Ectodermal cell (in vitro differentiated cells): ENCODE results near the gene PCSK4.
A peak's percentile ranks its signal among the peaks of the same experiment; 100 is the strongest.
"Not testable (repeated sequence)": the region's sequence is repeated elsewhere in the genome, so short reads cannot be mapped to it uniquely, and the experiment has no call there.

Experiments used
- H3K27ac ChIP-seq: 2 replicates; pipeline ENCODE4 v1.7.0; 2013; ENCODE audit warnings: mild to moderate bottlenecking, low read depth, low read length; ENCODE audit not compliant: insufficient read depth, poor library complexity, severe bottlenecking
- H3K27me3 ChIP-seq: 2 replicates; pipeline ENCODE4 v1.7.0; 2013; ENCODE audit warnings: mild to moderate bottlenecking, low read length; ENCODE audit not compliant: insufficient read depth, control insufficient read depth, poor library complexity, severe bottlenecking
- H3K36me3 ChIP-seq: one replicate; pipeline ENCODE4 v1.7.0; 2013; ENCODE audit warnings: low read length; ENCODE audit not compliant: control insufficient read depth, insufficient read depth
- H3K4me1 ChIP-seq: one replicate; pipeline ENCODE4 v1.7.0; 2013; ENCODE audit warnings: low read length; ENCODE audit not compliant: control insufficient read depth, insufficient read depth
- H3K4me3 ChIP-seq: 2 replicates; pipeline ENCODE4 v1.7.0; 2013; ENCODE audit warnings: low read depth, low read length, control low read depth; ENCODE audit not compliant: insufficient read depth
- H3K9me3 ChIP-seq: 2 replicates; pipeline ENCODE4 v1.7.0; 2013; ENCODE audit warnings: mild to moderate bottlenecking, low read length, moderate library complexity; ENCODE audit not compliant: control insufficient read depth
- WGBS, 2 experiments: methylation state at CpG; one replicate each; pipeline ENCODE4 v1.1.7; 2013; ENCODE audit warnings: missing lambda C conversion rate in 2 of 2; 5-methylcytosine and 5-hydroxymethylcytosine counted together

Gene PCSK4

GRCh38 chr19:1477056-1477455 is 13.1 kb downstream of the PCSK4 start:
- H3K4me3 ChIP-seq, H3K36me3 ChIP-seq, H3K4me1 ChIP-seq, H3K27ac ChIP-seq, H3K9me3 ChIP-seq: not testable (repeated sequence)
- peaks cover 20% of the 10 kb centered on the region for H3K27me3 ChIP-seq
- WGBS, 2 experiments, result 95 to 97% methylated on average over 9 of the region's 9 CpGs

DNA sequence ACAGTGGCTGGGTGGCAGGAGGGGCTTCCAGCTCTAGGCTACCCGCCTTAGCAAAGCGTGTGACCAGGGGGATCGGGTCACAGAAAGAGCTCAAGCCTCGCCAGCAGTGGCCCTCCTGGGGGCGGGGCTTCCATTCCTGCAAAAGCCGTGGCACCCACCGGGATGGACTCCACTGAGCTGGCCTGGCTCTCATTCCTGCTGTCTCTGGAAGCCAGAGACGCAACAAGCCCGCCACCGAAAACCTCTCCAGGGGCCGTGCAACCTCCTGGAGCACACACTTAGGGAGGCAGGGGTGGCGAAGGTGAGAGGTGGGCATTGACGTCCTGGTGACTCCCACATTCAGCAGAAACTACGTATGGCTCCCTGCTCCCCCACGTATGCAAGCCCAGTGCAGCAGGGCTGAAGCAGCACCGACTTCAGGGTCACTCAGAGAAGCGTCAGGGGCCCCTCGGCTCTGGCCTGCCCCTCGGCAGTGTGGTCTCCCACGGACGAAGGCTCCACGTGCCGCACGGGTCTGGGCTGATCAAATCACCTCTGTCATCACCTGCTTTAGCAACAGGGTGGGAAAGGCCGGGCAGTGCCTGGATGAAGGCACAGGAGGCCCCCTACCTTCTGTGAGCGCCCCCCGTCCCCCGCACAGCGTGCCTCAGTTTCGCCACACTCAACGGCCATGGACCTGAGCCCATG is 14.3 kb downstream of the PCSK4 start:
- H3K27me3 ChIP-seq, result peaks cover 32% of the 10 kb centered on the region
- no peak overlapping the region for H3K4me3 ChIP-seq
- WGBS, 2 experiments, result 93 to 95% methylated on average over 31 of the region's 31 CpGs
- peaks cover 7% of the 10 kb centered on the region for H3K4me1 ChIP-seq
- H3K27ac ChIP-seq, result no peak overlapping the region
- no peaks in the 10 kb centered on the region for H3K36me3 ChIP-seq
- no peaks in the 10 kb centered on the region for H3K9me3 ChIP-seq

- peaks cover 42% of the 10 kb centered on the region for H3K27me3 ChIP-seq
- H3K4me1 ChIP-seq, result peaks cover 12% of the 10 kb centered on the region
- no peaks in the 10 kb centered on the region for H3K36me3 ChIP-seq
- no peak overlapping the region for H3K27ac ChIP-seq
- H3K4me3 ChIP-seq, result no peak overlapping the region
- H3K9me3 ChIP-seq, result no peaks in the 10 kb centered on the region
- WGBS, 2 experiments, result 94% methylated on average over 26 of the region's 26 CpGs
Measured at GRCh38 chr19:1474765-1475351, 15.3 kb downstream of the PCSK4 start.

DNA sequence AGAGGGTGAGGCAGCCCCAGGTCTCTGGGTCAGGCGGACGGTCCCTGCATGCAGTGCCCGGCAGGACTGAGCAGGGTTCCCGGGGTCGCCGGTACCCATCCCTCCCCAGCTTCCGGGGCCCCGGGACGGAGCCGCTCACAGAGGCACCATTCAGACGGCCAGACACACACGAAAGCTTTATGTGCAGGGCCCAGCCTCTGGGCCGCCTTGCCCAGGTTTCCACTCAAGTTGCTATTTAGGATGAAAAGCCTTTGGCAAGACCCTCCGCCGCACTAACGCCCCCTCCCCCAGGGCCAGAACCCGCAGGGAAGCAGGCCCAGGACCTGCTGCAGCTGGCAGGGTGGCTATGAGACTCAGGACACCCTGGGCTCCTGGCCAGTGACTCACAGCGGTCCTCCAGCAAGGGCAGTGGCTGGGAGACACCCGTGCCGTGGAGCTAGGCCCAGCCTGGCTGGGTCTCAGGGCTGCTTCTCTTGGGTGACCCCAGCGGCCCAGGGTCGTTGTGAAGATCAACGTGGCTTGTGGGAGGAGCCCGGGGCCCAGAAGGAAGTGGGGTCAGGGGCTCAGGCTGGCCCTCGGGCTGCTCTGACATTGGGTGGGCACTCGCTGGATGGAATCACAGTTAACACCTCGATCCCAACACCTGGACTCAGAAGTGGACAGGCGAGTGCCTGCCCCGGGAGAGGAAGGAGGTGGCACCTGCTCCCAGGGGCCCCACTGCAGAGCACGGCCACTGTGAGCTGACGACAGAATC is 16.0 kb downstream of the PCSK4 start:
- H3K27me3 ChIP-seq, result peaks cover 49% of the 10 kb centered on the region
- H3K4me3 ChIP-seq, result no peak overlapping the region
- H3K9me3 ChIP-seq, result no peaks in the 10 kb centered on the region
- no peak overlapping the region for H3K27ac ChIP-seq
- 87 to 88% methylated on average over 31 of the region's 31 CpGs for WGBS, 2 experiments
- no peaks in the 10 kb centered on the region for H3K36me3 ChIP-seq
- H3K4me1 ChIP-seq, result peaks cover 13% of the 10 kb centered on the region

DNA sequence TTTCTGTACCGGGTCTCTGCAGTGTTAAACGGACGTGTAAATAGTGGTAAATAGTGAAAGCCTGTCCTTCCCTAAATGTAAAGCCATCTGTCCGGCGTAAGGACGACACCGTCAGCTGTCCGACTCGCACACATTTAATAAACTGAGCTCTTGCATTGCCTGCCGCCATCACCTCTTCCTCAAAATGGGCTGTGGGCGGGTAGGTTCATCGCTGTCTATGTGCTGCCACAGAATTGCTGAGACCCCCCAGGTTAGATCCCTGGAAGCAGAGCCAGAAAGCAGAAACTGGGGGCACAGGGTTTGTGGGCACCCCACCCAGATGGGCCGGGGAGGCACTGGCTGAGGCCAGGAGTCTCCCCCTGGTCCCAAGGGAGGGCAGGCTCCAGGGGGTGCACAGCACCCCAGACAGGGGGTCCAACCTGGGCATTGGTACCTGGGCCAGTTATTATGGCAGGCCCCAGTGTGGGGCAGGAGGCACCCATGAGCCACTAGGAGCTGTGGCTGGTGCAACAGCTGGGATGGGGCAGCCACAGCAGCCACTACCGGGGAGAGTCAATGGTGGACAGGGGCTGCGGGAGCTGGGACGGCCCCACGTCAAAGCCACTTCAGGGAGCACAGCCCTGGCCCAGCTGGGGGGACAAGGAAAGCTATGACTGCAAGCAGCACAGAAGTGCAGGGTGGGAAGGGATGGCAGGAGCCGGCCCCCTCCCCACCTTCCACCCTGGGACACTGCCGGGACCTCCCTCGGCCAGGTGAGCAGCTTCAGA is 16.9 kb downstream of the PCSK4 start:
- Histone ChIP-seq H3K4me1 (peaks cover 13% of the 10 kb centered on the region), H3K27ac (no peak overlapping the region), H3K27me3 (peaks cover 58% of the 10 kb centered on the region), H3K4me3 (no peak overlapping the region), H3K36me3 (no peaks in the 10 kb centered on the region), H3K9me3 (no peaks in the 10 kb centered on the region)
- 86% methylated on average over 20 of the region's 20 CpGs for WGBS, 2 experiments

GRCh38 chr19:1472231-1473084 is 17.7 kb downstream of the PCSK4 start:
- 66 to 69% methylated on average over 43 to 44 of the region's 44 CpGs for WGBS, 2 experiments
- peaks cover 16% of the 10 kb centered on the region for H3K4me1 ChIP-seq
- no peaks in the 10 kb centered on the region for H3K36me3 ChIP-seq
- no peaks in the 10 kb centered on the region for H3K9me3 ChIP-seq
- no peak overlapping the region for H3K27ac ChIP-seq
- H3K4me3 ChIP-seq, result no peak overlapping the region
- peaks cover 66% of the 10 kb centered on the region for H3K27me3 ChIP-seq

GRCh38 chr19:1471515-1472160 is 18.5 kb downstream of the PCSK4 start:
- Histone ChIP-seq H3K36me3 (no peaks in the 10 kb centered on the region), H3K9me3 (no peaks in the 10 kb centered on the region), H3K27ac (no peak overlapping the region), H3K4me3 (no peak overlapping the region), H3K4me1 (peaks cover 24% of the 10 kb centered on the region), H3K27me3 (peaks cover 74% of the 10 kb centered on the region)
- WGBS, 2 experiments, result 32% methylated on average over 24 of the region's 24 CpGs

DNA sequence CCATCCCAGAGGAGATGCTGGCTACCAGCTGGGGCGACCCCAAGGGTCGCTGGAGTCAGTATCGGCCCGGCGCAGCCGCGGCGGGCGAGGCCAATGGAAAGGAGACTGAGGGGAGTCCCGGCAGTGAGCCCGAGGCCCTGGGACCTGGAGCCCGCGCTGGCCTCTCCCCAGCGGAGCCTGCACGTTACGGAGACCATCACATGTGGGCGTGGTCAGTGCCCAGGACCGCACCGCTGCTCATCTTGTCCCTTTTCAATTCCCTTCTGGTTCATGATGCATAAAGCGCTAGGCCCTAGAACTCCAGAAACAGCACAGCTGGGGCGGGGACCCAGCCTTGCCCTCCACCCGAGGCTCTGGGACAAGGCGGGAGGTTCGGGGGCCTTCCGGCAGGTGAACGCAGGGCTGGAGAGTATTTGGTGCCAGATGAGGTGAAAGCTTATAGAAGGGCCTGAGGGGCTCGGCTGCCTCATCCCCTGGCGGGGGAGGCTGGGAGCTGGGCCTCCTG is 19.1 kb downstream of the PCSK4 start:
- Histone ChIP-seq H3K27ac (no peak overlapping the region), H3K9me3 (no peaks in the 10 kb centered on the region), H3K36me3 (no peaks in the 10 kb centered on the region), H3K4me3 (peak overlapping the region; percentile 30), H3K4me1 (peaks cover 29% of the 10 kb centered on the region), H3K27me3 (peaks cover 80% of the 10 kb centered on the region)
- WGBS, 2 experiments, result 8% methylated on average over 28 of the region's 28 CpGs
